GM23248 (cell line): Measurements from ENCODE around the gene RBM38. TPM values are rescaled to one million over a fixed set of nuclear protein-coding genes. Genes with fewer than 3 reads are reported as not detected.

ENCODE experiments used
- DNase-seq: peaks from one replicate; pipeline ENCODE4 v3.0.0-alpha.2; 2015
- H2AFZ ChIP-seq: fragments of 200-600 bp; sonication (generic); 2 replicates; pipeline ENCODE4 v1.6.1; 2016; ENCODE audit warnings: antibody characterized with exemption
- H3F3A ChIP-seq: fragments of 200-600 bp; sonication (generic); 2 replicates; pipeline ENCODE4 v1.6.1; 2016; ENCODE audit warnings: mild to moderate bottlenecking, antibody characterized with exemption, mixed run types; ENCODE audit not compliant: insufficient read depth
- H3K27ac ChIP-seq: fragments of 200-600 bp; sonication (generic); 2 replicates; pipeline ENCODE4 v1.5.1; 2016; ENCODE audit warnings: mild to moderate bottlenecking
- H3K27me3 ChIP-seq: fragments of 200-600 bp; sonication (generic); replicated peaks from 2 replicates; pipeline ENCODE4 v1.6.1; 2016; ENCODE audit warnings: mild to moderate bottlenecking; ENCODE audit not compliant: insufficient read depth
- H3K36me3 ChIP-seq: fragments of 200-600 bp; sonication (generic); 2 replicates; pipeline ENCODE4 v1.6.1; 2016; ENCODE audit warnings: low read depth, mild to moderate bottlenecking
- H3K4me1 ChIP-seq: fragments of 200-600 bp; sonication (generic); 2 replicates; pipeline ENCODE4 v1.6.1; 2016; ENCODE audit warnings: mild to moderate bottlenecking; ENCODE audit not compliant: insufficient read depth
- H3K4me2 ChIP-seq: fragments of 200-600 bp; sonication (generic); one replicate; pipeline ENCODE4 v1.6.1; 2016; ENCODE audit warnings: mild to moderate bottlenecking; ENCODE audit not compliant: unreplicated experiment
- H3K4me3 ChIP-seq: fragments of 200-600 bp; sonication (generic); 2 replicates; pipeline ENCODE4 v1.5.1; 2016; ENCODE audit warnings: mild to moderate bottlenecking
- H3K79me2 ChIP-seq: fragments of 200-600 bp; sonication (generic); 2 replicates; pipeline ENCODE4 v1.6.1; 2016; ENCODE audit warnings: mild to moderate bottlenecking; ENCODE audit not compliant: insufficient read depth
- H3K9ac ChIP-seq: fragments of 200-600 bp; sonication (generic); 2 replicates; pipeline ENCODE4 v1.6.1; 2016; ENCODE audit warnings: mild to moderate bottlenecking
- H3K9me2 ChIP-seq: fragments of 200-600 bp; sonication (generic); 2 replicates; pipeline ENCODE4 v1.6.1; 2016; ENCODE audit warnings: mixed run types, mild to moderate bottlenecking, moderate library complexity; ENCODE audit not compliant: insufficient read depth
- H3K9me3 ChIP-seq: fragments of 200-600 bp; sonication (generic); one replicate; pipeline ENCODE4 v1.6.1; 2017; ENCODE audit warnings: low read depth
- H4K20me1 ChIP-seq: fragments of 200-600 bp; sonication (generic); 2 replicates; pipeline ENCODE4 v1.6.0; 2016; ENCODE audit not compliant: insufficient read depth
- EZH2 ChIP-seq: fragments of 200-600 bp; sonication (generic); IDR thresholded peaks from 2 replicates; pipeline ENCODE4 v1.6.1; 2018; ENCODE audit warnings: antibody characterized with exemption, mild to moderate bottlenecking; ENCODE audit not compliant: insufficient read depth, poor library complexity, severe bottlenecking
- EZH2phosphoT487 ChIP-seq: fragments of 200-600 bp; sonication (generic); IDR thresholded peaks from 2 replicates; pipeline ENCODE4 v1.6.1; 2018; ENCODE audit warnings: antibody characterized with exemption, moderate library complexity, mild to moderate bottlenecking, low read depth; ENCODE audit not compliant: insufficient read depth
- WGBS, 2 experiments: methylation state at CpG; one replicate each; pipeline ENCODE4 v1.1.6; 2015 to 2017; ENCODE audit warnings: low lambda C conversion rate in 2 of 2, low coverage in 1 of 2; ENCODE audit errors: missing lambda C conversion rate in 2 of 2; 5-methylcytosine and 5-hydroxymethylcytosine counted together
- in situ Hi-C: fragments of 300-500 bp; cut with MboI; formaldehyde crosslinking; loops from 2 replicates; pipeline ENCODE4 v1.15.0; 2020
- polyA plus RNA-seq: library from polyadenylated mRNA; unstranded; fragments of >200 nt; fragmentation: Nextera tagmentation; extraction: Ambion mirVana; gene quantifications from 2 replicates; pipeline ENCODE4 v1.2.1, GENCODE V29; 2016
- total RNA-seq: library from RNA; depleted of rRNA; stranded (reverse); fragments of >200 nt; shearing (Covaris generic); gene quantifications from 2 replicates; pipeline ENCODE4 v1.2.3, GENCODE V29; 2014

The RBM38 gene
- total and polyA plus RNA-seq, 2 experiments from 2014 or later, result 1.3 to 8.1 TPM

DNA sequence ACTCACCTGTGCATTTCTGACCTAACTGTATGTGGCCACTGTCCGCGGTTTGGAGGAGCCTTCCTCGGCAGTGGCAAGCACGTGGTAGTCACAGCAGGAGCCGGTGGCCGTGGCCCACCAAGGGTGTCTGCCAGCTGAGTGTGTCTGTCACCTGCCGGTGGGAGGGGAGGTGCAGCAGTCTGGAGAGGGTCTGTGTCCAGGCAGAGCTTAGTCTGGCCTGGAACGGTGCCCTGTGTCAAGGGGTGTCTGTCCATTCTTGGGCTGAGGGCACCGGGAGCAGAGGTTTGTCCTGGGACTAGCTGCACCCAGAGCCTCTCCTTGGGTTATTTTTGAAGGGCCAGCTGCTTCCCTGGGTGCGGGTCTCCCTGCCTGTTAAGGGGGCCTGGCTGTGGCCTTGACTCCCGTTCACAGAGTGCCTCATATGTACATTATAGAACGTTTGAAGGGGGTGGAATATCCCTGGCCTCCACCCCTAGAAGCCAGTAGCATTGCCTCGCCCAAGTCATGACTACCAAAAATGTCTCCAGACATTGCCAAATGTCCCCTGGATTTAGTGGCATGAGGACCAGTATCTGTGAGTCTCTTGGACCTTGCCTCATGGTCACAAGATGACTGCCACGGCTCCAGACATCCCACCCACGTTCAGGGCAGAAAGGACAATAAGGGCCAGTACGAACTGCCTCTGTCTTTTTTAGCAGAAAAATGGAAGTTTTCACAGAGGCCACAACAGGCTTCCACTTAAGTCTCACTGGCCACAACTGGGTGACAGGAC lies 5.2 kb downstream of the RBM38 start:
- no peaks in the 10 kb centered on the region for H3K9me3 ChIP-seq
- H3K27me3 ChIP-seq, result no peaks in the 10 kb centered on the region
- DNase-seq, result no peak
- H3K27ac ChIP-seq, result peak overlapping the region; percentile 66; the same call in 1 of the 2 replicates
- TF ChIP-seq EZH2phosphoT487 (no peak), EZH2 (no peak)
- peaks cover 11% of the 10 kb centered on the region; the same call in 1 of the 2 replicates for H3K4me1 ChIP-seq
- no peaks in the 10 kb centered on the region for H3F3A ChIP-seq
- no peaks in the 10 kb centered on the region for H4K20me1 ChIP-seq
- no peak overlapping the region for H2AFZ ChIP-seq
- 86 to 87% methylated on average over 15 of the region's 16 CpGs for WGBS, 2 experiments
- in situ Hi-C loops, result no loop called here
- peak overlapping the region; percentile 82 for H3K9ac ChIP-seq
- H3K9me2 ChIP-seq, result no peaks in the 10 kb centered on the region
- no peak overlapping the region for H3K4me3 ChIP-seq
- H3K36me3 ChIP-seq, result no peaks in the 10 kb centered on the region
- H3K4me2 ChIP-seq, result peak overlapping the region; percentile 36
- 0 out of 2 replicates have a peak, but pooled peaks cover 3% of the 10 kb centered on the region for H3K79me2 ChIP-seq

GRCh38 chr20:57396984-57397692 lies 5.9 kb downstream of the RBM38 start:
- DNase-seq, result no peak
- H3K4me1 ChIP-seq, result peaks cover 11% of the 10 kb centered on the region; the same call in 1 of the 2 replicates
- H4K20me1 ChIP-seq, result no peaks in the 10 kb centered on the region
- no peaks in the 10 kb centered on the region for H3K9me2 ChIP-seq
- 0 out of 2 replicates have a peak, but pooled peaks cover 1% of the 10 kb centered on the region for H3K79me2 ChIP-seq
- no peak overlapping the region for H2AFZ ChIP-seq
- H3K9ac ChIP-seq, result no peak overlapping the region
- no peak overlapping the region for H3K27ac ChIP-seq
- WGBS, 2 experiments, result 89 to 92% methylated on average over 16 of the region's 16 CpGs
- H3K9me3 ChIP-seq, result no peaks in the 10 kb centered on the region
- TF ChIP-seq EZH2phosphoT487 (no peak), EZH2 (no peak)
- no peaks in the 10 kb centered on the region for H3F3A ChIP-seq
- in situ Hi-C loops, result no loop called here
- no peak overlapping the region for H3K4me2 ChIP-seq
- H3K36me3 ChIP-seq, result no peaks in the 10 kb centered on the region
- no peaks in the 10 kb centered on the region for H3K27me3 ChIP-seq
- H3K4me3 ChIP-seq, result no peak overlapping the region

DNA sequence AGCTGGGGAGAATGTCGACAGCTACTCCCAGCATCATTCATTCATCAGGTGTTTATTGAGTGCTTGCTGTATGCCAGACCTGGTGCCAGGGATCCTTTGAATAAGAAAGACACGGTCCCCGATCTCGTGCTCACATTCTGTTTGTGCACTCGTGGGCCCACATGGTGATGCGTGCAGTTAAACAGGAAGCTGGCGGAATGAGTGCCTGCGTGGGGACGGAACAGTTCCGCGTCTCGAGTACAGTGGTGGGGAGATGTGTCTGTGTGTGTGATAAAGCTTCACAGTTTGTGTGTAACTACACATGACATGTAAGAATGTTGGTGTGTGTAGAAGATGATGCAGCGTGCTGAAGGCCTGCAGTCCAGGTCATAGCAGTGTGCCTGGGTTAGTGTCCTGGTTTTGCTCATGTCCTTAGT lies 6.5 kb downstream of the RBM38 start:
- Histone ChIP-seq H3K9me3 (no peaks in the 10 kb centered on the region), H3K4me1 (peaks cover 11% of the 10 kb centered on the region; the same call in 1 of the 2 replicates), H3K4me2 (no peak overlapping the region), H4K20me1 (no peaks in the 10 kb centered on the region), H2AFZ (no peak overlapping the region), H3K4me3 (no peak overlapping the region), H3K27ac (no peak overlapping the region), H3K9ac (no peak overlapping the region), H3K27me3 (no peaks in the 10 kb centered on the region), H3K36me3 (no peaks in the 10 kb centered on the region), H3F3A (no peaks in the 10 kb centered on the region), H3K79me2 (no peaks in the 10 kb centered on the region), H3K9me2 (no peaks in the 10 kb centered on the region)
- TF ChIP-seq EZH2, result no peak
- TF ChIP-seq EZH2phosphoT487, result no peak
- in situ Hi-C loops, result no loop called here
- DNase-seq, result no peak
- WGBS, 2 experiments, result 83 to 91% methylated on average over 12 to 13 of the region's 13 CpGs

DNA sequence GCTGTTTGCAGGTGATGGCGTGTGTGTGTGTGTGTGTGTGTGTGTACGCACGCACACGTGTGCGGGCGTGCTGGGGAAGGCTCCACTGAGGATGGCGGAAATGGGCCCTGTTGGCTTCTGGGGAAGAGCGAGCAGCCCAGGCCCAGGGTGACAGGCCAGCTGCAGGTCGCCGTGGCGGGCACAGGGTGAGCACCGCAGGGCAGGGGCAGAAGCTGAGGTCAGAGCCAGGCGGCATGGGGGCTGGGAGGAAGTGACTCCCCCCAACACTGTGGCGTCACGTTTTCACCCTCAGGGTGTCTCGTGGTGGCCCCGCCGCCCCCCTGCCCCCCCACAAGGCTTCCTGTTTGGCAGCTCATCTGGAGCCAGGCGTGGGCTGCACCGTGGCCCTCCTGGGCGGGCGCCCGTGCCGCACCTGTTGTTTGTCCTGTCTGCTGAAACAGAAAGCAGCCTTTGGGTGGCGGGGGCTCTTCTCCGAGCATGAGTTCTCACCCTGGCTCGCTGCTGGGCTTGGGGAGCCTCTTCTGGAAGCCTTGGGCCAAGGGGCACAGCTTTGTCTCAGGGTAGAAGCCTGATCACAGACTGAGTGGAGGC lies 7.1 kb downstream of the RBM38 start:
- in situ Hi-C loops, result no loop called here
- Histone ChIP-seq H3K79me2 (no peaks in the 10 kb centered on the region), H3F3A (no peaks in the 10 kb centered on the region), H3K27ac (no peak overlapping the region), H3K27me3 (no peaks in the 10 kb centered on the region), H3K4me3 (no peak overlapping the region), H3K9me3 (no peaks in the 10 kb centered on the region), H4K20me1 (no peaks in the 10 kb centered on the region), H3K9ac (no peak overlapping the region), H3K4me2 (no peak overlapping the region), H3K36me3 (no peaks in the 10 kb centered on the region), H2AFZ (no peak overlapping the region), H3K9me2 (no peaks in the 10 kb centered on the region), H3K4me1 (peaks cover 11% of the 10 kb centered on the region; the same call in 1 of the 2 replicates)
- no peak for TF ChIP-seq EZH2phosphoT487
- TF ChIP-seq EZH2, result no peak
- WGBS, 2 experiments, result 79 to 86% methylated on average over 24 to 27 of the region's 27 CpGs
- DNase-seq, result no peak
